ENCODE measurements around the gene MAEA. TPM values are rescaled to one million over a fixed set of nuclear protein-coding genes. Genes with fewer than 3 reads are reported as not detected.

The MAEA gene
- total and polyA plus RNA-seq, 9 of the 15 experiments (the other 6 are each of a cell fraction or from before 2014, with no cell fraction given) = 2.1 to 86.5 (median 45.0) TPM

DNA sequence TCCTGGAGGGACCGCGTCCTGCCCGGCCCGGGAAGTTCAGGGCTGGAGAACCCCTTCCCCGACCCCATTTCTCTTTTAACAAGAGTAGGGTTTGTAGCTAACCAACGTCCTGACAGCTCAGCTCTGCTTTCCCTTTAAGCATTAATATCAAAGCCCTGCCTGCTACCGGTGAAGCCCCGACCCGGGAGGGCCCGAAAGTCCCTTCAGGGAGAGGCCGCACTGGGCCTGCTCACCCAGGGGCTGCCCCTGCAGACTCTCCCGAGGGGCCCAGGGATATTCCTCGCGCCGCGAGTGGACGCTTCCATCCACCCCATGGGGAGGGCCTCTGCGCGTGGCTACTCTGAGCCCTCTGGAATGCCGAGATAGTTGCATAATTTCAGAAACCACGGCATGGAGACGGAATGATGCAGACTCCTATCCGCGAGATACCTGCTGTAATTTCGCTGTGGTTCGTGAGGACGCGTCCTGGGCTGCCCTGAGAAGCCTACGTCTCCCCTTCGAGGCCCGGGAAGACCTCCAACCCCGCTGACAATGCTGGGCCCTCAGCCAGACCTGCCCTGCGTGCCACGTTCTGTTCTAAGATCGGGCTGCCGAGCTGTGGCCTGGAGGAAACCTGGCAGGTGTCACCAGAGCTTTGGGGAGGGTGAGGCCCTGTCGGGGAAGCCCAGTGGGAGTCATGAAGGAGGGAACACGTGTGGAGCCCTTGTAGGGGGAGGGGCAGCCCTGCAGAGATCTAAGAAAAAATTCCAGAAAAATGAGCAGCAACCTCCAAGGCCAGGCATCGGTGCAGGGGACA lies 39.8 kb upstream of the MAEA start (continued):
- TF ChIP-seq SAP30 (IDR thresholded peaks at IDR 0.05; ENCODE audit: borderline replicate concordance, insufficient read depth, low read depth, low read length, poor library complexity, severe bottlenecking) (no peak), MCM5 (IDR thresholded peaks at IDR 0.05; ENCODE audit: low read depth) (no peak), GTF2A2 (tag; IDR thresholded peaks at IDR 0.05) (no peak), NR3C1 (CRISPR knock-in tag; IDR thresholded peaks at IDR 0.05) (no peak), CREB1 (IDR thresholded peaks at IDR 0.05) (no peak), CREB1 (CRISPR knock-in tag; IDR thresholded peaks at IDR 0.05) (no peak), TEAD4 (IDR thresholded peaks at IDR 0.05; ENCODE audit: low read length) (no peak), TEAD4 (CRISPR knock-in tag; IDR thresholded peaks at IDR 0.05; ENCODE audit: borderline replicate concordance) (no peak), ZNF780A (CRISPR knock-in tag; IDR thresholded peaks at IDR 0.05) (no peak), ZFP1 (CRISPR knock-in tag; IDR thresholded peaks at IDR 0.05) (no peak), NBN (IDR thresholded peaks at IDR 0.05; ENCODE audit: low read depth) (no peak), SPI1 (IDR thresholded peaks at IDR 0.05; ENCODE audit: borderline replicate concordance, low read depth, low read length) (no peak)
- TF ChIP-seq, protein P1, sequence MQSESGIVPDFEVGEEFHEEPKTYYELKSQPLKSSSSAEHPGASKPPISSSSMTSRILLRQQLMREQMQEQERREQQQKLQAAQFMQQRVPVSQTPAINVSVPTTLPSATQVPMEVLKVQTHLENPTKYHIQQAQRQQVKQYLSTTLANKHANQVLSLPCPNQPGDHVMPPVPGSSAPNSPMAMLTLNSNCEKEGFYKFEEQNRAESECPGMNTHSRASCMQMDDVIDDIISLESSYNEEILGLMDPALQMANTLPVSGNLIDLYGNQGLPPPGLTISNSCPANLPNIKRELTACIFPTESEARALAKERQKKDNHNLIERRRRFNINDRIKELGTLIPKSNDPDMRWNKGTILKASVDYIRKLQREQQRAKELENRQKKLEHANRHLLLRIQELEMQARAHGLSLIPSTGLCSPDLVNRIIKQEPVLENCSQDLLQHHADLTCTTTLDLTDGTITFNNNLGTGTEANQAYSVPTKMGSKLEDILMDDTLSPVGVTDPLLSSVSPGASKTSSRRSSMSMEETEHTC (IDR thresholded peaks at IDR 0.05) = no peak
